OCI-LY7 (cell line): ENCODE measurements around the gene ARAP1.

Experiments
- EZH2phosphoT487 ChIP-seq: fragments of 200-600 bp; sonication (generic); IDR thresholded peaks from 2 replicates; pipeline ENCODE4 v1.6.1; 2018; ENCODE audit warnings: low read depth, borderline replicate concordance, mild to moderate bottlenecking, mixed run types, antibody characterized with exemption, low read length, moderate library complexity, mixed read lengths
- TF ChIP-seq, protein P1 (sequence below): fragments of 200-600 bp; sonication (generic); conservative IDR thresholded peaks from 2 replicates; pipeline ENCODE4 v1.5.1; 2014; ENCODE audit warnings: mild to moderate bottlenecking, antibody characterized with exemption, low read length, moderate library complexity, mixed read lengths

DNA sequence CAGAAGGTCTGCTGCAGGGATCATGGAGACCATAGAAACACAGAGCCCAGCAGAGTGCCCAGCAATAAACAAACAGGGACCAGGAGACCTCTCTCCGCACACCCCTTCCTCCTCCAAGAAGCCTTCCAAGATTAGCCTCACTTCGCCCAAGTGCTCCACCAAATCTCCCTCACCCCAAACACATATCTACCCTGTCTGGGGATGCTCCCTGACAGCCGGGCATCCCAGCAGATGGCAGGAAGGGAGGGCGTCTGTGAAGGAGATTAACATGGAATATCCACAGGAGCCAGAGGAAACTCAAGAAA lies 26.5 kb downstream of the ARAP1 start:
- TF ChIP-seq, protein P1, sequence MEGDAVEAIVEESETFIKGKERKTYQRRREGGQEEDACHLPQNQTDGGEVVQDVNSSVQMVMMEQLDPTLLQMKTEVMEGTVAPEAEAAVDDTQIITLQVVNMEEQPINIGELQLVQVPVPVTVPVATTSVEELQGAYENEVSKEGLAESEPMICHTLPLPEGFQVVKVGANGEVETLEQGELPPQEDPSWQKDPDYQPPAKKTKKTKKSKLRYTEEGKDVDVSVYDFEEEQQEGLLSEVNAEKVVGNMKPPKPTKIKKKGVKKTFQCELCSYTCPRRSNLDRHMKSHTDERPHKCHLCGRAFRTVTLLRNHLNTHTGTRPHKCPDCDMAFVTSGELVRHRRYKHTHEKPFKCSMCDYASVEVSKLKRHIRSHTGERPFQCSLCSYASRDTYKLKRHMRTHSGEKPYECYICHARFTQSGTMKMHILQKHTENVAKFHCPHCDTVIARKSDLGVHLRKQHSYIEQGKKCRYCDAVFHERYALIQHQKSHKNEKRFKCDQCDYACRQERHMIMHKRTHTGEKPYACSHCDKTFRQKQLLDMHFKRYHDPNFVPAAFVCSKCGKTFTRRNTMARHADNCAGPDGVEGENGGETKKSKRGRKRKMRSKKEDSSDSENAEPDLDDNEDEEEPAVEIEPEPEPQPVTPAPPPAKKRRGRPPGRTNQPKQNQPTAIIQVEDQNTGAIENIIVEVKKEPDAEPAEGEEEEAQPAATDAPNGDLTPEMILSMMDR = no peak
- TF ChIP-seq EZH2phosphoT487 = no peak
